Endothelial cell of hepatic sinusoid (primary cell): ENCODE data around the gene TM9SF1.

Source experiments
- in situ Hi-C: cut with HindIII; loops from 2 replicates; pipeline ENCODE4 v1.10.0; 2017; ENCODE audit warnings: low sequenced_read_pairs

Gene TM9SF1

DNA sequence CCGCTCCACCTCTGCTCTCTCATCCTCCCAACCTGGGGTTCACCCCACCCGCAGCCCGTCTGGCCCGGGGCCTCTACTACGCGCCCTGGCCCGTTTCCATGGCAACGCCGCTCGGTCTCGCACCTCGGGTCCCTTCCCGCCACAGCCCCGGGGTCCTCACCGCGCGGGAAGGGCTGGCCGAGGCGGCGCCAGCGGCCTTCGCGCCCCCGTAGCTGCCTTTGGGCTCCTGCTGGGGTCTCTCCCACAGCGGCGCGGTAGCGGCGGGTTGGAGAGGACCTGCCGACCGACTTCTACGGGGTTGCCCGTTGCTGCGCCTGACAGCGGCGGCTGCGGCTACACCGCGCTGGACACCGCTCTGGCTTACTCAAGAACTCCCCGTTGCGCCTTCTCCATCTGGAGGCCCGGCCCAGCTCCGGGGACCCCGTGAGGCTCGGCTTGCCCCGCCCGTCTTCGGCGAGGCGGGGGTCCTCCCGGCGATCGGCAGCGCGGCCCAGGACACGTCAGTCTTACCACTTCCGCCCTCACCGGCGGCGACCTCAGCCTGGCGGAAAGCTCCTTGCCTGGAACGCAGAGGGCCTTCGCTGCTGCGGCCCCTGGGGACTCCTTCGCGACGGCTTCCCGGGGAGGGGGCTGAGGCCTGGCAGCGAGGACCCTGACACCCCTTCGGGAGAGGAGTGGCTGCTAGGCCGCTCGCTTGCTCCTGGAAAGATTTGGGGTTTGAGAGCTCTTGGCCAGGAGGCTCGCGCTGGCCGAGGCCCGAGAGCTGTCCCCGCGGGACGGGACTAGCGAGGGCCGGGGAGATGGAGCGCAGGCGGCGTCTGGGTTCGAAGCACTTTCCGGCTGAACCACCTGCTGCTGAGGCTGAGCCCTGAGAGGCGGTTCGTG is at the start of gene TM9SF1:
TSS of gene TM9SF1 (minus strand) at position 256 of the 885 bp plus-strand sequence. CDS start 422 bp downstream, outside the sequence.
- in situ Hi-C loops, result no loop called here

GRCh38 chr14:24243336-24243836 is 48.1 kb upstream of the TM9SF1 start:
- in situ Hi-C loops, result no loop called here

DNA sequence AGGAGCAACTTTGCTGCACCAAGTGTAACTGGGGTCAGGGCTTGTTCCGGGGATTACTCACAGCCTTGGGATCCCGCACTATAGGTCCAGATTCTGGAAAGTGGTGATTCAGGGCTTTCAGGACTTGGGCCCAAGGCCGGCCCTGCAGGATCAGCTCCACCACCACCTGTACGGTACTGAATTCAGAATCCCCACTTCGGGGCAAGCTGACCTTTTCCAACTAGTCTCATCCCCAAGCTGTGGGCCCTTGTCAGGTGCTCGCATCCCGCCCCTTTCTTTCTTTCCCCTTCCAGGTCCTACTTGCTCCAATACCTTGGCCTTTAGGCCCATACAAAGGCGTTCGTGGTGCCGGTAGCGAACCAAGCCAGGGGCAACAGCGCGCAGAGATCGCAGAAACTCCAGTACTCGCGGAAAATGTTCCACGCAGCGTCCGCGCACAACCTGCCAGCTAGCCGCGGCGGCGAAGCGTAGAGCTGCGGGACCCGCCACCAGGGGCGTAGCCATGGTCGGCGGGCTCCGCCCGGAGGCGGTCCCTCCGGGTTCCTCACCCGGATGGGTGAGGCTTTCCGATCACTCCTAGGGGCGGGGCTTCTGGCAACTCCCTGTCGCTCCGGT is 46.7 kb upstream of the TM9SF1 start:
- in situ Hi-C loops, result no loop called here

- in situ Hi-C loops, result no loop called here
These were observed 45.1 kb upstream of the TM9SF1 start for GRCh38 chr14:24240110-24240918.

GRCh38 chr14:24238527-24239037 is 43.3 kb upstream of the TM9SF1 start:
- in situ Hi-C loops, result no loop called here

DNA sequence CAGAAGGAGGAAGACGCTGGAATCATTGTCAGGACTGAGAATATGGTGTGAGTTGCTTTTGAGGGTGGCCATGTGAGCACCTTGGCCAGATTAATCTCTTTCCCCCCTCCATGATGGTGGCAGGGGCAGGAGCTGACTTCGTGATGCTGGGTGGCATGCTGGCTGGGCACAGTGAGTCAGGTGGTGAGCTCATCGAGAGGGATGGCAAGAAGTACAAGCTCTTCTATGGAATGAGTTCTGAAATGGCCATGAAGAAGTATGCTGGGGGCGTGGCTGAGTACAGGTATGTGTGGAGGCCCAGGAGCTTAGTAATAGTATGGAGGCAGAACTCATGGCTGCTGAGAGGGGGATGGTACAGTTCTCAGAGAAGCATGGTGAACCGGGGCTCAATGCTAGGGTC is 42.9 kb upstream of the TM9SF1 start:
- in situ Hi-C loops, result no loop called here

DNA sequence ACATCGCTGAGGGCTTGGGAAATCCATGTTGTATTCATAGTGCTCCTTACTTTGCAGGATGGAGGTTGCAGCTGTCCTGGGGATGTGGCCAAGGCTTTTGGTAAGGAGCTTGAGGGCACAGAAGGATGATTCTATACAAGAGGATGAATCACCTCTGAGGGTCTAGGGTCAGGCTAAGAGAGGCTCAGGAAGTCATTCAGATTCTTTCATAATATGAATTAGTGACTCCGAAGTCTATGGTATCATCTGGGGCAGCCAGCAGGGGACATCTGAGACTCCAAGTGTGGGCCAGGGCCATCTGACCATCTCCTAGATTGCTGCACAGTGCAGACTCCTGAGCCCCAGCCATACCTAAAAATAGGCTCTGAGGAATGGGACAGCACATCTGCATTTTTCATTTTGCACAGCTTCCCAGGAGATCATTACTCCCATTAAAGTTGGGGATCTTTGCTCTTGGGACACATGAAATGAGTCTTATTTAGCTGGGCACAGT is 42.3 kb upstream of the TM9SF1 start:
- in situ Hi-C loops, result no loop called here

DNA sequence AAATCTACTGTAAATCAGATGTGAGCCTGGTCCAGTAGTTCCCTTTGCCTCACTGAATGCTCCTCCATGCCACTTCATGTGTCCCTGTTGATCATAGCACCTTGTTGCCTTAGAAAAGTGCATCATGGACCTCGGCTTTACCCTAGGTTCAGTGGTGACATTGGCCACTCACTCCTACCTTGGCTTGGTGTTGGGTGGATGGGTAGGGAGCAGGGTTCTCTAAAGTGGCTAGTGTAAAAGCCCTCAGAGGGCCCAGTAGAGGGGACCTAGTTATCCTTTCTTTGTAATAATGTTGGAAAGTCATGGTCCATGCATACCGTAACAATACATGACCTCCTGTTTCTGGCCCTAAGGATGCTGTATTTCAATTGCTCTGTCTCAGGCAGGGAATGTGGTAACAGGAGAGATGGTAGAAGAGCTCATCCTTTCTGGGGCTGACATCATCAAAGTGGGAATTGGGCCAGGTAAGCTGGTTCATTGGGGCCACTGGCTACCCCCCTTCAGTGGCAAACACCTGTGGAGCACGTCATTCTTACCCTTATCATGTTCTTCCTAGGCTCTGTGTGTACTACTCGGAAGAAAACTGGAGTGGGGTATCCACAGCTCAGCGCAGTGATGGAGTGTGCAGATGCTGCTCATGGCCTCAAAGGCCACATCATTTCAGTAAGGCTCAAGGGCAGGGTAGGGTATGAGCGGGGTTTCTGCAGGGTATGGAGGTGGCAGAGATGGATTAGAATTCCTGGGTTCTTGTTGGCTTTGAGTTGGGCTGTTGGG is 41.6 kb upstream of the TM9SF1 start:
- in situ Hi-C loops, result no loop called here

GRCh38 chr14:24235804-24236688 is 40.8 kb upstream of the TM9SF1 start:
- in situ Hi-C loops, result no loop called here

DNA sequence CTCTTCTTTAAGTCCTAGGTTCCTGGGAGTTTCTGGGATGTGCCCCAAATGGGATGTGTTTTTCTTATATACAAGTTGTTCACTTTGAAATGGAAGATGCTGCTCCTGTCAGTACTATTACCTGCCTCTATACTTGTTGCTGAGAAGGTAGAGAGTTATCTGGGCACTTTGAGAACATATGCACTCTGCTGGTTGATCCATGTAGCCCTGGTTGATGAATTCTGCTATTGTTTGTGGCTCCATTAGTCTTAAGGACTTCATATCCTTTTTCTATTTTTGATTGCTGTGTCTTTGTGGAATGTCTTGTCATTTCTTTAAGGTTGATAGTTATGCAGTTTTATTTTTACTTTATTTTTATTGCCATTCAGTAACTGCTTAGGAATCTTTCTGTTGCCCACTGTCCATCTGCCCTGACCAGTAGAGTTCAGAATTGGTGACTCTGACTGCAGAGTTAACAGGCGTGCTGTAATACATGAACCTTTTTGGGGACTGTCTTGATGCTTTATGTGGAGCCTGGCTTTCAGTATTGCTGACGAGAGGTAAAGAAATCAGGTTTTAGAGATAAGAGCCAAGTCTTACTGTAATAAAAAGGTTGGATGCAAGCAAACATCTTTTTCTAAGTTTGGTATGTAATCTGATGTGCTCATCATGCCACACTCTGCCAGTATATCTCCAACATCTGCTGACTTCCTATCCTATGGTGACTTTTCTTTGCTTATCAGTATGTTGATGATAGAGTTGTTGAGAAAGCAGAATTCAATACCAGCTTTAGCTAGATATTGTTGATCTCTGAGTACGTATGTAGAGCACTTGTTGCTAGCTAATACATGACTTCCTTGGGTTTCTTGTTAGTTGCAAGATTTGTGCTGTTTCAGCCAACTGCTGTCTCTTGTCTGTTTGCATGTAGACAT is 39.1 kb upstream of the TM9SF1 start:
- in situ Hi-C loops, result no loop called here

- in situ Hi-C loops, result no loop called here
These were observed 38.3 kb upstream of the TM9SF1 start for GRCh38 chr14:24233538-24233866.

DNA sequence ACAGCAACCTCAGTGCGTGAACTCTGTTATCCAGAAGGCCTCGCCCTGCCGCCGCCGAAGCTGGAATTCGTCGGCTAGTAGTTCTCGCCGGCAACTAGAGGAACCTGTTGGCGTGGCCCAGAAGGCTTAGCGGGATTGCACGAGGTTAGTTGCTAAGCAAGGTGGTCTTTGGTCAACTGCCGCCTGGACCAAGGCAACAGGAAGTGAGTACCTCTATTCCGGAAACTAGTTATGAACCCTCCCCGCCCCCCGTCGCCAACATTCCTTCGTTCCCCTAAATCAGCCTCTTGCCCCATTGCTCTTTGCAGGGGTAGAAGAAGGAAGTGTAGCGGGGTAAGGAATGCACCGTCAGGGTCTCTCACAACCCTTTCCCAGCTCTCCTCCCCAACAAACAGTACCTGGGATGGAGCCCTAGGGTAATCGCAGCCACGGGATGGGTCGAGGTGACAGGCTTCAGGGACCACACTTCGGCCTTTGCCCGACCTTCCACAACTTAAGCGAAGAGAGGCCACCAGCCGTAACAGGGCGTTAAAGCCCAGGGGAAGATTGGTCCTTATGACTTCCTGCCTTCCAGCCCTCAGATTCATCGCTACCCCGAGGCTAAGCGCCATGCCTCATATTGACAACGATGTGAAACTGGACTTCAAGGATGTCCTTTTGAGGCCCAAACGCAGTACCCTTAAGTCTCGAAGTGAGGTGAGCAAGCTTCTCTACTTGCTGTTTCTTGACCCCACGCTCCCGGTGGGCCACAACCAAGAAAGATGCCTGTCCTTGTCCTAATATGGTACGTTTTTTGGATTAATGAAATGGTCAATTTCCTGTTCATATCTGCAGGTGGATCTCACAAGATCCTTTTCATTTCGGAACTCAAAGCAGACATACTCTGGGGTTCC is 37.6 kb upstream of the TM9SF1 start, which contains the start of gene GMPR2:
TSS of gene GMPR2 (plus strand) at position 285 of the 893 bp plus-strand sequence. CDS start at position 610, 325 bp downstream.
- in situ Hi-C loops, result no loop called here

DNA sequence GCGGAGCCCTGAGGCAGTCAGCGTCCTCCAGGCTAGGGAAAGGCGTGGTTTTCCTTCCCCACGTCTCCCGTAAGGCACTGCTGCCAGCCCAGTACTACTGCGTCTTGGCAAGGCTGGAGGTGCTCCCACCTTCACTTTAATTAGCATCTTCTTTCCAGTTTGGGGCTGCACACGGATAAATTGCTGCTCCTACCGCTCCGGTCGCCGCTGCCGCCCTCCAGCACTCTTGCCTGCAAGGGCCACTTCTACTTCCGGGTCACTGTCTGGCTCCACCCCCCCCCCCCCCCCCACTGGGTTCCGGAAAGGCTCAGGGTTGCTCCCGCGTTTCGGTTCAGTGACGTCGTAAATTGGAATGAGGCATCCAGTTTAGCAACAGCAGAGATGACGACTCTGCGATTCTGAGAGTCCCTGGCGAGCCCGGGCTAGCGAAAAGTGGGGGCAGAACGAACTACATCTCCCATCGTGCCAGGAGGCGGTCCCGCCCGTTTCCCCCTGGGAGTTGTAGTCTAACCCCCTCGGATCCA is 36.9 kb upstream of the TM9SF1 start, which contains the start of gene NEDD8:
TSS of gene NEDD8 (minus strand) at position 247 of the 524 bp plus-strand sequence. CDS start at position 147, 100 bp downstream.
- in situ Hi-C loops, result no loop called here

- in situ Hi-C loops, result no loop called here
These were observed 36.3 kb upstream of the TM9SF1 start for GRCh38 chr14:24231263-24232120.

DNA sequence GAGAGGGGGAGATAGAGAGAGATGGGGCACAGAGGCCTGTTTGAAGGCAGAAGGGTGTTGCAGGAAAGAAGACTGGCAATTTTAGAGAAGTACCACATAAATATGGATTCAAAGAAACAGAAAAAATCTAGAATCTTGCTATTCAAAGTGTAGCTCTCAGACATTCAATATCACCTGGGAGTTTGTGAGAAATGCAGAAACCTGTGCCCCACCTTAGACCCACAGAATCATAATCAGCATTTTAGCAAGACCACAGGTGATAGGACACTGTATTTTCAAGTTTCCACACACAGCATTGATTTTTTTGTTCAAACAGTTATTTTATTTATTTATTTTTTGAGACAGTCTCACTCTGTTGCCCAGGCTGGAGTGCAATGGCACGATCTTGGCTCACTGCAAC is 33.7 kb upstream of the TM9SF1 start:
- in situ Hi-C loops, result no loop called here

DNA sequence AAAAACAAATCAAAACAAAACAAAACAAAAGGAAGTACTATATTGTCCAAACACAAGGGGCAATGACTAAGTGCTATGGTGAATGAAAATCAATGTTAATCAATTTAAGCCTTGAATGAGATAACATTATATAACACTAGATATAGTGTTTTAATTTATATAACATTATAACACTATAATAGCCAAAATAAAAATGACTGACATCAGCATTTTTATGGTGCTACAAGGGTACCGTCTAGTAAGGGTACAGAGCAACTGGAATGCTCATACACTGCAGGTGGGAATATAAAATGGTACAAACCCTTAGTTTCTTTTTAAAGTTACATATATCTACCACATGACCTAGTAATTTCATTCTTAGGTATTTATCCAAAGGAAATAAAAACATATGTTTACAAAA is 31.2 kb upstream of the TM9SF1 start:
- in situ Hi-C loops, result no loop called here
